Measurements from ENCODE around the gene SMOC1.

Gene SMOC1

DNA sequence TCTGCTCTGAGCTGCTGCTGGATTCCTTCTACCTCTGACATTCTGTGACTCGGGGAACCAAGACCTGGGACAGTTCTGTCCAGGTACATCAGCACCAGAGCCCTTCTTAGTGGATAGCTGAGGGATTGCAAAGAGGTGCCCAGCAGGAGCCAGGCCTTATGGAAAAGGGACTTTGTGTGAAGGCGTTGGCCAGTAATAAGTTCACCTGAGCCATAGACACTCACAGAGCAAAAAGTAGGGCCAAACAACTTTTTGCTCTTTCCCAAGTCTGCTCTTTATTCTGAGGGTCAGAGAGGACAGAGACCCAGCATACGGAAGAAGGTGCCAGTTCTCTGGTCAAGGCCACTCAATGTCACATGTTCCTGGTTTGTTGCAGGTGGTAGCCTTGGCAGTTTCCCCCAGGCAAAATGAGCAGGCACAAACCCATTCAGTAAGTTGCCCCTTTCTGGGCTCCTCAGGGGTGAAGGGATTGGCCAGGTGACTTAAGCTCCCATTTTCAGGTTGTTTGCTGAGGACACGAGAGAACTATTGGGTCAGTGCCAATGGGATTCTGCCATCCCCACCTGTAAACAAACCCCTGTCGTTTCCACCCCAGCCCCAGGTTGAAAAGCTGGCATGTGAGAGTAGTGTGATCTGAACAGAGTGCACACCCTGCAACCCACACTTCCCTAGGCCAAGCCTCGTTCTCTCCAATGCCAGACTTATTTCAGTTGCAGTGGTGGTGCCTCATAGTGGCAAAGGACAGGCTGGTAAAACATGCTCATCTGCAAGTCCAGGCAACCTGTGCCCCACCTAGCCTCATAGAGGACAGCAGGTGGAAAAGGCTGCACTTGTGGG is 150.3 kb downstream of the SMOC1 start:
- no peak for TF ChIP-seq ZFX (IDR thresholded peaks at IDR 0.05; ENCODE audit: borderline replicate concordance)
- TF ChIP-seq, protein P1, sequence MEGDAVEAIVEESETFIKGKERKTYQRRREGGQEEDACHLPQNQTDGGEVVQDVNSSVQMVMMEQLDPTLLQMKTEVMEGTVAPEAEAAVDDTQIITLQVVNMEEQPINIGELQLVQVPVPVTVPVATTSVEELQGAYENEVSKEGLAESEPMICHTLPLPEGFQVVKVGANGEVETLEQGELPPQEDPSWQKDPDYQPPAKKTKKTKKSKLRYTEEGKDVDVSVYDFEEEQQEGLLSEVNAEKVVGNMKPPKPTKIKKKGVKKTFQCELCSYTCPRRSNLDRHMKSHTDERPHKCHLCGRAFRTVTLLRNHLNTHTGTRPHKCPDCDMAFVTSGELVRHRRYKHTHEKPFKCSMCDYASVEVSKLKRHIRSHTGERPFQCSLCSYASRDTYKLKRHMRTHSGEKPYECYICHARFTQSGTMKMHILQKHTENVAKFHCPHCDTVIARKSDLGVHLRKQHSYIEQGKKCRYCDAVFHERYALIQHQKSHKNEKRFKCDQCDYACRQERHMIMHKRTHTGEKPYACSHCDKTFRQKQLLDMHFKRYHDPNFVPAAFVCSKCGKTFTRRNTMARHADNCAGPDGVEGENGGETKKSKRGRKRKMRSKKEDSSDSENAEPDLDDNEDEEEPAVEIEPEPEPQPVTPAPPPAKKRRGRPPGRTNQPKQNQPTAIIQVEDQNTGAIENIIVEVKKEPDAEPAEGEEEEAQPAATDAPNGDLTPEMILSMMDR (IDR thresholded peaks at IDR 0.05): no peak
- no peak overlapping the region for H3K27ac ChIP-seq

DNA sequence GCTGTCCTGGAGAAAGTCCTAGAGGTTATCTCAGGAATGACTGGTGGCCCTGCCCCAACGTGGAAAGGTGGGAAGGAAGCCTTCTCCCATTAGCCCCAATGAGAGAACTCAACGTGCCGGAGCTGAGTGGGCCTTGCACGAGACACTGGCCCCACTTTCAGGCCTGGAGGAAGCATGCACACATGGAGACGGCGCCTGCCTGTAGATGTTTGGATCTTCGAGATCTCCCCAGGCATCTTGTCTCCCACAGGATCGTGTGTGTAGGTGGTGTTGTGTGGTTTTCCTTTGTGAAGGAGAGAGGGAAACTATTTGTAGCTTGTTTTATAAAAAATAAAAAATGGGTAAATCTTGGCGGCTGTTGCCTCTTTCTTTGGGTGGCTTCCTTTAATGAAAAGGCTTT is 152.8 kb downstream of the SMOC1 start:
- TF ChIP-seq, protein P1 (IDR thresholded peaks at IDR 0.05): no peak
- TF ChIP-seq ZFX (IDR thresholded peaks at IDR 0.05; ENCODE audit: borderline replicate concordance): no peak
- no peak overlapping the region for H3K27ac ChIP-seq

DNA sequence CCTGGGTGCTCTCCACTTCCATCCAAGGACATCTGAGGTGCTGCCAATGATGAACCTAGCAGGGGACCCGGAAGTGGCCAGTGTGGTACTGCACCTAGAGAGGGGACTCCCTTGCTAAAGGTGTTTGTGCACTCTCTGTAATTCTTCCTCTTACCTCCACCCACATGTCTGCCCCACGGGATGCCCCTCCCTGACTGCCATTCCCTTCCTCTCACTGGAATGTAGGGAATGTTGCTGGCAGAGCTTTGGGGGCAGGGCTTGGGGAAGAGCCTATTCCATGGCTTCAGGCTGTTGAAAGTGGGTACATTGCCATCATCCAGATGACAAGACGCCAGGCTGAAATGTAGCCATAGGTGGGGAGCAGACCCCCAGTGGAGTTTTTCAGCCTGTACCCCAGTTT is 153.2 kb downstream of the SMOC1 start:
- no peak for TF ChIP-seq ZFX (IDR thresholded peaks at IDR 0.05; ENCODE audit: borderline replicate concordance)
- TF ChIP-seq, protein P1 (IDR thresholded peaks at IDR 0.05): no peak
- no peak overlapping the region for H3K27ac ChIP-seq

DNA sequence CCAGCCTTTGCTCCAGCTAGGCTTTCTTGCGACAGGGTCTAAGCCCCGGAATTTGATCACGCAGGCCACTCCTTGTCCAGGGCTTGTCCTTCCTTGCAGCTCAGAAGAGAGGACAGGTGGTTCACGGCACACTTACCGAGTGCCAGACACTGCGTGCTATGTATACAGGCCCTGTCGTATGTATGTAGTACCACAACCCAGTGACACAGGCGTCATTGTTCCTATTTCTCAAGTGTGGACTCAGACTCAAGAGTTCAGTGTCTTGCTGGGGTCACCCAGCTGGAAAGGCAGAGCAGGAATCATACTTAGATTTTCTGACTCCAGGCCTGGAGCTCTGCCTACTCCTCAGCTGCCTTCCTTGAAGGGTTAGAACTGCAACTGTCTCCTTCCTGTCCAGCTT is 153.9 kb downstream of the SMOC1 start:
- TF ChIP-seq, protein P1 (IDR thresholded peaks at IDR 0.05): no peak
- TF ChIP-seq ZFX (IDR thresholded peaks at IDR 0.05; ENCODE audit: borderline replicate concordance): no peak
- H3K27ac ChIP-seq: no peak overlapping the region

DNA sequence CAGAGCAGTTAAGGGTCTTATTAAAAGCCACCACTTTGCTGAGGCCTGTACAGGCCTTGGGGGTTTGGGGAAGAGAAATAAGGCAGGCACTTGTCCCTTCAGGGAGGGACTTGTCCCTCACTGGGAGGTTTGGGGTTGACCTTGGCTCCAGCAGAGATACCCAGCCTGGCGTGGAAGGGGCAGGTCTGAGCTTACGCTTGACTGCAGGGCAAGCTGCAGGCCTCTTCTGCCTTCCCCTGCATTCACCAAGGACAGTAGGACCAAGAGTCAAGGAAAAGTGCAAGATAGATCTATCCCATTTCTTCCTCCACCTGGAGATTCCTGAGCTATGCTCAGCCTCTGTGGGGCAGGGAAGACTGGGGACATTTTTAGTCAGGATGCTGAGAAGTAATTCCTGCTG is 154.3 kb downstream of the SMOC1 start:
- no peak for TF ChIP-seq ZFX (IDR thresholded peaks at IDR 0.05; ENCODE audit: borderline replicate concordance)
- TF ChIP-seq, protein P1 (IDR thresholded peaks at IDR 0.05): no peak
- no peak overlapping the region for H3K27ac ChIP-seq

DNA sequence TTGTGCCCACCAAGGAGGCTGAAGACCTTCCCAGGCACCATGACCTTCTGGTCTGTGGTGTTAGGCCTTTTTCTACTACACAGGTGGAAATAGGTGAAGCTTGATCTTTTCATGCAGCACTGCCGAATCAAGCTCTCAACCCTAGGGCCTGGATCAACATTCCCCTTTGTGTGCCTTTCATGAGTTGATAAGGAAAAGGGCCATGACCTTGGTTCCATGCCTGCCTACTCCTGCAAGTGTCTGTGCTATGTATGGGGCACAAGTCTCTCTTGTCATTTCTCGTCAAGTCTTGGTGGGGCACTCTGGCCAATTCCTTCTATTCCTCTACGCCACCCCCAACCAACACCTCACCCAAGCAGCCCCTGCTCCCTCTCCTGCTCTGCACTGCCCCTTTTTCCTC is 155.0 kb downstream of the SMOC1 start:
- H3K27ac ChIP-seq: no peak overlapping the region
- TF ChIP-seq, protein P1 (IDR thresholded peaks at IDR 0.05): no peak
- TF ChIP-seq ZFX (IDR thresholded peaks at IDR 0.05; ENCODE audit: borderline replicate concordance): no peak

DNA sequence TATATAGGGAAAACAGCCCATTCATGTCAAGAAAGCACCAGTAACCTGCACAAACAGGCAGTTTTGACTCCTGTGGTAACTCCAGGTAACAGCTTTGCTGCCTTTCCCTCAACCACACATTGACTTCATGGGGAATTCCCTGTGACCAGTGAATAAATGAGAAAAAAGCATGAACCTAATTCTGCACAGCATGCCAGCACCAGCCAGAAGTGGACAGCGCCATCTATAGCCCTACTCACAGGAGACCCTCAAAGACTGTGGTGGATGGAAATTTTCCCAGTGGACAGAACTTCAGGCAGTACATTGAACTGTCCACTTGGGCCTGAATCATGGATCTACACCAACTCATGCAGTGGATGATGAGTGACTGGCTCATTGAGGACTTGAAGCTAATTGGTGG is 157.4 kb downstream of the SMOC1 start:
- no peak for TF ChIP-seq ZFX (IDR thresholded peaks at IDR 0.05; ENCODE audit: borderline replicate concordance)
- TF ChIP-seq, protein P1 (IDR thresholded peaks at IDR 0.05): no peak
- no peak overlapping the region for H3K27ac ChIP-seq
